Mesenchymal stem cell (in vitro differentiated cells and primary cell): ENCODE data around the gene CPLX3.
A peak's percentile ranks its signal among the peaks of the same experiment; 100 is the strongest.

Experiments
- DNase-seq: peaks from one replicate; pipeline ENCODE4 v3.0.0-alpha.2; 2013
- H2AFZ ChIP-seq: one replicate; pipeline ENCODE4 v1.6.1; 2013; ENCODE audit warnings: low read depth, mild to moderate bottlenecking, control low read depth, inconsistent platforms, low read length, moderate library complexity
- H2AK5ac ChIP-seq: 2 replicates; pipeline ENCODE4 v1.6.1; 2013; ENCODE audit warnings: low read length, moderate library complexity, mild to moderate bottlenecking, inconsistent platforms; ENCODE audit not compliant: severe bottlenecking
- H2BK120ac ChIP-seq: one replicate; pipeline ENCODE4 v1.6.1; 2013; ENCODE audit warnings: low read depth, mild to moderate bottlenecking, inconsistent platforms, low read length, moderate library complexity
- H2BK12ac ChIP-seq, 2 experiments: one replicate each; pipeline ENCODE4 v1.6.1; 2013; ENCODE audit warnings: inconsistent platforms in 2 of 2, low read length in 2 of 2, mild to moderate bottlenecking in 2 of 2, moderate library complexity in 2 of 2, control low read depth in 1 of 2
- H2BK15ac ChIP-seq: one replicate; pipeline ENCODE4 v1.6.1; 2013; ENCODE audit warnings: mild to moderate bottlenecking, low read depth, inconsistent platforms; ENCODE audit not compliant: poor library complexity, severe bottlenecking
- H2BK5ac ChIP-seq: 2 replicates; pipeline ENCODE4 v1.6.1; 2013; ENCODE audit warnings: low read depth, mild to moderate bottlenecking, low read length, control low read depth, inconsistent platforms; ENCODE audit not compliant: poor library complexity, severe bottlenecking
- H3K14ac ChIP-seq, 2 experiments: one replicate each; pipeline ENCODE4 v1.6.1; 2013; ENCODE audit warnings: inconsistent platforms in 2 of 2, low read length in 2 of 2, control low read depth in 1 of 2, mild to moderate bottlenecking in 1 of 2, moderate library complexity in 1 of 2
- H3K18ac ChIP-seq, 2 experiments: one replicate each; pipeline ENCODE4 v1.6.1; 2013; ENCODE audit warnings: inconsistent platforms in 2 of 2, low read length in 2 of 2, control low read depth in 1 of 2, low read depth in 1 of 2, mild to moderate bottlenecking in 1 of 2
- H3K23ac ChIP-seq, 2 experiments: one replicate each; pipeline ENCODE4 v1.6.1; 2013; ENCODE audit warnings: inconsistent platforms in 2 of 2, low read length in 2 of 2, mild to moderate bottlenecking in 2 of 2, moderate library complexity in 2 of 2, control low read depth in 1 of 2
- H3K27ac ChIP-seq: 2 replicates; pipeline ENCODE4 v1.5.1; 2013; ENCODE audit warnings: mild to moderate bottlenecking, moderate library complexity, low read length, control low read depth, inconsistent platforms; ENCODE audit not compliant: poor library complexity, severe bottlenecking
- H3K27me3 ChIP-seq, 2 experiments: 2 replicates each; pipeline versions ENCODE4 v1.6.1 to v1.7.0; 2013; ENCODE audit warnings: low read length in 2 of 2, mild to moderate bottlenecking in 2 of 2, moderate library complexity in 2 of 2, control low read depth in 1 of 2, inconsistent platforms in 1 of 2; ENCODE audit not compliant: control insufficient read depth in 1 of 2, insufficient read depth in 1 of 2
- H3K36me3 ChIP-seq, 2 experiments: 2 replicates each; pipeline versions ENCODE4 v1.6.1 to v1.7.0; 2013; ENCODE audit warnings: low read length in 2 of 2, control low read depth in 1 of 2, inconsistent platforms in 1 of 2, low read depth in 1 of 2, mild to moderate bottlenecking in 1 of 2; ENCODE audit not compliant: insufficient read depth in 2 of 2, control insufficient read depth in 1 of 2
- H3K4ac ChIP-seq, 2 experiments: one replicate each; pipeline ENCODE4 v1.6.1; 2013; ENCODE audit warnings: inconsistent platforms in 2 of 2, low read length in 2 of 2, mild to moderate bottlenecking in 2 of 2, moderate library complexity in 2 of 2, control low read depth in 1 of 2, low read depth in 1 of 2
- H3K4me1 ChIP-seq: 2 replicates; pipeline ENCODE4 v1.6.1; 2013; ENCODE audit warnings: low read depth, low read length, control low read depth; ENCODE audit not compliant: control insufficient read depth, insufficient read depth
- H3K4me2 ChIP-seq: 2 replicates; pipeline ENCODE4 v1.6.1; 2013; ENCODE audit warnings: low read length, mild to moderate bottlenecking, inconsistent platforms; ENCODE audit not compliant: poor library complexity, severe bottlenecking
- H3K4me3 ChIP-seq, 2 experiments: 2 replicates each; pipeline versions ENCODE4 v1.5.1 to v1.7.0; 2013; ENCODE audit warnings: low read length in 2 of 2, mild to moderate bottlenecking in 2 of 2, control low read depth in 1 of 2, low read depth in 1 of 2; ENCODE audit not compliant: insufficient read depth in 1 of 2
- H3K79me1 ChIP-seq: replicated peaks from 2 replicates; pipeline ENCODE4 v1.6.1; 2013; ENCODE audit warnings: mild to moderate bottlenecking, control low read depth, low read length, inconsistent platforms; ENCODE audit not compliant: poor library complexity, severe bottlenecking
- H3K9ac ChIP-seq: 2 replicates; pipeline ENCODE4 v1.7.0; 2013; ENCODE audit warnings: mild to moderate bottlenecking, low read length, moderate library complexity
- H3K9me3 ChIP-seq: 2 replicates; pipeline ENCODE4 v1.7.0; 2013; ENCODE audit warnings: mild to moderate bottlenecking, low read length; ENCODE audit not compliant: control insufficient read depth
- H4K8ac ChIP-seq: one replicate; pipeline ENCODE4 v1.6.1; 2013; ENCODE audit warnings: inconsistent platforms, mild to moderate bottlenecking, low read length, moderate library complexity
- H4K91ac ChIP-seq: one replicate; pipeline ENCODE4 v1.6.1; 2013; ENCODE audit warnings: mild to moderate bottlenecking, low read length, inconsistent platforms
- WGBS: methylation state at CpG from one replicate; pipeline ENCODE4 v1.1.7; 2013; ENCODE audit warnings: mixed read lengths; 5-methylcytosine and 5-hydroxymethylcytosine counted together

Gene CPLX3

DNA sequence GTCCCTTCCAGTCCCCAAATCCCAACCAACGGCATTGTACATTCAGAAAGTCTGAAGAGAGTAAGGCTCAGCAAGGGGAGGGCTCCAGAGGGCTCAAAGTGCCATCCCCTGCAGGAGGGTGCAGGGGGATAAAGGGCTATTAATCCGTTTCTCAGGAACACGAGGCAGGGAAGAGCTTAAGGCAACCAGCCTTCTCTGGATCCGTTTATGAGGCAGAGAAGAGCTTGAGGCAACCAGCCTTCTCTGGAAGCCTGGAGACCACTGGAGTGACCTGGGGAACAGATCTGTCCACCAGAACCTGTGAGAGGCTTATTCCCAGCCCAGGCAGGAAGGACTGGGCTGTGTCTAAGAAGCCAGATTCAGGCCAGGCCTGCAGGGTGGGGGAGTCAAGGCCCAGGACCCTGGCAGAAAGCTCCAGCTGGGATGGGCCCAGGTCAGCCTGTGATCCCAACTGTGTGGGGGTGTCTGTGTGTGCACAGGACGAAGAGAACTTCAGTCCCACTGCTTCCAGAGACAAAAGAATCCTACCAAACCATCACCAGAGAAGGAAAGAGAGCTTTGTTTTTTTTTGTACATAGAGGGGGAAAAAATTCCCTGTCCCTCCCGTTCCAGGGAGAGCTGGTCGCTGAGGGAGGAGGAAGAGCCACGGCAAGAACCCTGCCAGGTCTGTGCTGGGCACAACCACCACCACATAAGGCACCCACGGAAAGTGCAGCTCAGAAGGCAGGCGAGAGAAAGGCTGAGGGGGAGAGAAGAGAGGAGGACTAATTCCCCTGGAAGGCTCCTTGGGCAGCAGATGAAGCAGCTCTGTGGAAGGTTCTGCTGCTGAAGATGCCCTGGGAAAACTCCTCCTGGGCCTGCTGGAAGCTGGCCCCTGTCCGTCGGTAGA, 18.1 kb downstream of the CPLX3 start:
- Histone ChIP-seq H2BK5ac (no peak overlapping the region), H2AK5ac (no peak overlapping the region), H3K4me2 (no peak overlapping the region), H3K4me1 (peaks cover 18% of the 10 kb centered on the region), H3K36me3 (peaks cover 47 to 67% of the 10 kb centered on the region in 2 experiments), H3K79me1 (peaks cover 8% of the 10 kb centered on the region), H3K27me3 (no peaks in the 10 kb centered on the region), H2AFZ (no peak overlapping the region), H3K14ac (no peak overlapping the region), H3K4me3 (no peak overlapping the region), H4K91ac (peak overlapping the region; percentile 87), H3K9me3 (no peaks in the 10 kb centered on the region), H2BK15ac (no peak overlapping the region), H4K8ac (peak overlapping the region; percentile 72), H3K4ac (peak overlapping the region; percentile 2 to 73), H3K9ac (no peak overlapping the region), H3K23ac (no peak overlapping the region), H3K27ac (no peak overlapping the region), H2BK120ac (no peak overlapping the region), H3K18ac (no peak overlapping the region), H2BK12ac (peak overlapping the region in 1 of 2 experiments; percentile 26)
- WGBS = 86% methylated on average over 11 of the region's 12 CpGs
- DNase-seq = no peak

DNA sequence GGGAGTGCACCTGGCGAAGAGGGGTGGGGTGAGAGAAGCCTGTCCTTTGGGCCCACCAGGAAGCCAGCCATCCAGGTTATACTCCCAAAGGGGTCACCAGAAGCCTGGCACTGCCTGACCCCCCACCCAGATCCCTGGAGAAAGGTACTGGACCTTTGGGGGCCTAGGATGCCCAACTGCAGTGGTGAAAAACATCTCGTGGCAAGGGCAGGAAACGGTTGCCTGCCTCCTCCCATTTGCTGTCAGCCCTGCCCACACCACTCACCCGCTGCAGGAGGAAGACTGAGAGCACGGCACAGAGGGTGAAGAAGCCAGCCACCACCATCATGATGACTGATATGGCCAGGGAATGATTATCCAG, 18.8 kb downstream of the CPLX3 start:
- Histone ChIP-seq H3K9me3 (no peaks in the 10 kb centered on the region), H3K14ac (no peak overlapping the region), H2AK5ac (no peak overlapping the region), H2AFZ (no peak overlapping the region), H4K8ac (no peak overlapping the region), H3K9ac (no peak overlapping the region), H2BK12ac (no peak overlapping the region), H3K23ac (no peak overlapping the region), H4K91ac (no peak overlapping the region), H3K4me1 (peaks cover 18% of the 10 kb centered on the region), H3K27me3 (no peaks in the 10 kb centered on the region), H2BK120ac (no peak overlapping the region), H3K4ac (no peak overlapping the region), H3K79me1 (peaks cover 10% of the 10 kb centered on the region), H3K4me2 (no peak overlapping the region), H3K36me3 (peaks cover 49 to 67% of the 10 kb centered on the region in 2 experiments), H3K18ac (no peak overlapping the region), H3K4me3 (no peak overlapping the region), H3K27ac (no peak overlapping the region), H2BK5ac (no peak overlapping the region), H2BK15ac (no peak overlapping the region)
- WGBS = 90% methylated on average over 5 of the region's 5 CpGs
- no peak for DNase-seq

DNA sequence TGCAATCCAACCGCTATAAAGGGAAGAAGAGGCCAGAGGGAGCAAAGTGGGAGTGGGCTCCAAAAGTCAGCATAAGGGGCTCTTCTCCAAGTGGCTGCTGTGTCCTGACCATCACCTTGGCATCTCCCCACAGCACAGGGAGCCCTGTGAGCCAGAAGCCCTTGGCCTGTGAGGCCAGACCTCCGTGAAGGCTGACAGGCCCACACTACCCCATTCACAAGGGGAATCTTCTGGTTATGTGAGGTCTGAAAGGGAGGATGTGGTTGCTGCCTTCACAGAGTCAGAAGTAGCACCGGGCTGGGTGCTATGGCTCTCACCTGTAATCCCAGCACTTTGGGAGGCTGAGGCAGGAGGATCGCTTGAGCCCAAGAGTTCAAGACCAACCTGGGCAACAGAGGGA, 19.2 kb downstream of the CPLX3 start:
- 100% methylated on average over 2 of the region's 4 CpGs for WGBS
- H3K27ac ChIP-seq = no peak overlapping the region
- H2BK120ac ChIP-seq = no peak overlapping the region
- peaks cover 10% of the 10 kb centered on the region for H3K79me1 ChIP-seq
- no peak overlapping the region for H2BK15ac ChIP-seq
- no peak overlapping the region for H3K9ac ChIP-seq
- H3K23ac ChIP-seq = no peak overlapping the region
- H2AFZ ChIP-seq = no peak overlapping the region
- no peak overlapping the region for H3K14ac ChIP-seq
- H2BK12ac ChIP-seq = no peak overlapping the region
- no peak overlapping the region for H3K18ac ChIP-seq
- no peak overlapping the region for H2BK5ac ChIP-seq
- H3K27me3 ChIP-seq = no peaks in the 10 kb centered on the region
- peaks cover 53 to 67% of the 10 kb centered on the region in 2 experiments for H3K36me3 ChIP-seq
- H3K9me3 ChIP-seq = no peaks in the 10 kb centered on the region
- no peak overlapping the region for H3K4me3 ChIP-seq
- H3K4ac ChIP-seq = no peak overlapping the region
- H2AK5ac ChIP-seq = no peak overlapping the region
- H3K4me1 ChIP-seq = peaks cover 18% of the 10 kb centered on the region
- H3K4me2 ChIP-seq = no peak overlapping the region
- H4K8ac ChIP-seq = no peak overlapping the region
- no peak for DNase-seq
- H4K91ac ChIP-seq = no peak overlapping the region

GRCh38 chr15:74847432-74847831, 21.0 kb downstream of the CPLX3 start:
- Histone ChIP-seq H3K27me3 (no peaks in the 10 kb centered on the region), H3K18ac (no peak overlapping the region), H2AK5ac (no peak overlapping the region), H3K4me2 (no peak overlapping the region), H3K9ac (no peak overlapping the region), H3K4me3 (no peak overlapping the region), H2BK5ac (no peak overlapping the region), H3K79me1 (peaks cover 18% of the 10 kb centered on the region), H2BK12ac (no peak overlapping the region), H3K14ac (no peak overlapping the region), H3K4ac (no peak overlapping the region), H3K23ac (no peak overlapping the region), H3K27ac (no peak overlapping the region), H3K4me1 (peaks cover 12% of the 10 kb centered on the region), H3K9me3 (no peaks in the 10 kb centered on the region), H4K91ac (no peak overlapping the region), H2BK15ac (no peak overlapping the region), H2AFZ (no peak overlapping the region), H4K8ac (no peak overlapping the region), H3K36me3 (peaks cover 62 to 76% of the 10 kb centered on the region in 2 experiments), H2BK120ac (no peak overlapping the region)
- WGBS = 95% methylated on average over 3 of the region's 3 CpGs
- no peak for DNase-seq
